Ovary (tissue), 3 donors: Measurements from ENCODE around the gene OGDHL.

Experiments used
- EP300 ChIP-seq: sonication (generic); formaldehyde crosslinking; IDR thresholded peaks from one replicate; pipeline ENCODE4 v1.6.1; 2017; ENCODE audit warnings: antibody characterized with exemption
- POLR2A ChIP-seq: fragments of 450-650 bp; IDR thresholded peaks from one replicate; pipeline ENCODE4 v1.6.1; 2017; ENCODE audit warnings: antibody characterized with exemption, mild to moderate bottlenecking, moderate library complexity
- TF ChIP-seq, protein P1 (sequence below), 3 donors: fragments of 450-650 bp in 2 of 3; fragments of 200-600 bp in 1 of 3; IDR thresholded peaks; one replicate each; pipeline versions ENCODE4 v1.5.1 to v1.8.0; 2016 to 2022; ENCODE audit warnings: antibody characterized with exemption in 3 of 3, mild to moderate bottlenecking in 1 of 3
- donor health status: DM: no; HTN: no; CAD: no.

DNA sequence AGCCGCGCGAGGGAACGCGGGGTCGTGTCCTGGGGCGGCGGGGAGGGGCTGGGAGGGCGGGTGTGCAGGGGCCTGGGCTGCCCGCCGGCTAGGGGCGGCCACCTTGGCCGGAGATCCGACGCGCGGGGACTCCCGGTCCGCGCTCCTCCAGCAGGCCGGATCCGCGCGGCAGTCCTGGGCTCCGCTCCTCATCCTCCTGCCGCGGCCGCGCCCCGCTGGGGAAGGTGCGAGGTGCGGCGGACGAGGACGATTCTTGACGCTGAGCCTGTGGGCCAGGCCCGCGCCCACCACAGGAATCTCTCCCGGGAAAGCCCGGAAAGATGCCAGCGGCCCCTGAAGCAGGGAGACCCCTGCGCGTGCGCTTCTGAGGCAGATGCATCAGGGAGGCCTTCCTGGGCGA lies 6.6 kb upstream of the OGDHL start:
- TF ChIP-seq, protein P1, sequence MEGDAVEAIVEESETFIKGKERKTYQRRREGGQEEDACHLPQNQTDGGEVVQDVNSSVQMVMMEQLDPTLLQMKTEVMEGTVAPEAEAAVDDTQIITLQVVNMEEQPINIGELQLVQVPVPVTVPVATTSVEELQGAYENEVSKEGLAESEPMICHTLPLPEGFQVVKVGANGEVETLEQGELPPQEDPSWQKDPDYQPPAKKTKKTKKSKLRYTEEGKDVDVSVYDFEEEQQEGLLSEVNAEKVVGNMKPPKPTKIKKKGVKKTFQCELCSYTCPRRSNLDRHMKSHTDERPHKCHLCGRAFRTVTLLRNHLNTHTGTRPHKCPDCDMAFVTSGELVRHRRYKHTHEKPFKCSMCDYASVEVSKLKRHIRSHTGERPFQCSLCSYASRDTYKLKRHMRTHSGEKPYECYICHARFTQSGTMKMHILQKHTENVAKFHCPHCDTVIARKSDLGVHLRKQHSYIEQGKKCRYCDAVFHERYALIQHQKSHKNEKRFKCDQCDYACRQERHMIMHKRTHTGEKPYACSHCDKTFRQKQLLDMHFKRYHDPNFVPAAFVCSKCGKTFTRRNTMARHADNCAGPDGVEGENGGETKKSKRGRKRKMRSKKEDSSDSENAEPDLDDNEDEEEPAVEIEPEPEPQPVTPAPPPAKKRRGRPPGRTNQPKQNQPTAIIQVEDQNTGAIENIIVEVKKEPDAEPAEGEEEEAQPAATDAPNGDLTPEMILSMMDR (IDR thresholded peaks at IDR 0.05) = no peak
- TF ChIP-seq POLR2A = no peak
- no peak for TF ChIP-seq EP300
